Keratinocyte (primary cell): ENCODE results near the gene BTRC.

Experiments
- EZH2 ChIP-seq: IDR thresholded peaks from one replicate; pipeline ENCODE4 v1.6.1; 2012; ENCODE audit warnings: inconsistent platforms, mild to moderate bottlenecking, low read length, moderate library complexity
- TF ChIP-seq, protein P1 (sequence below), 3 experiments: IDR thresholded peaks in 1 of 3; conservative IDR thresholded peaks in 1 of 3; optimal IDR thresholded peaks in 1 of 3; 2 replicates in 2 of 3; 3 replicates in 1 of 3; pipeline versions ENCODE3 to v1.5.1; 2011; ENCODE audit warnings: low read length in 3 of 3, mild to moderate bottlenecking in 3 of 3, moderate library complexity in 2 of 3, control low read depth in 1 of 3, inconsistent platforms in 1 of 3; ENCODE audit not compliant: insufficient read depth in 2 of 3; ENCODE audit errors: extremely low read depth in 1 of 3

DNA sequence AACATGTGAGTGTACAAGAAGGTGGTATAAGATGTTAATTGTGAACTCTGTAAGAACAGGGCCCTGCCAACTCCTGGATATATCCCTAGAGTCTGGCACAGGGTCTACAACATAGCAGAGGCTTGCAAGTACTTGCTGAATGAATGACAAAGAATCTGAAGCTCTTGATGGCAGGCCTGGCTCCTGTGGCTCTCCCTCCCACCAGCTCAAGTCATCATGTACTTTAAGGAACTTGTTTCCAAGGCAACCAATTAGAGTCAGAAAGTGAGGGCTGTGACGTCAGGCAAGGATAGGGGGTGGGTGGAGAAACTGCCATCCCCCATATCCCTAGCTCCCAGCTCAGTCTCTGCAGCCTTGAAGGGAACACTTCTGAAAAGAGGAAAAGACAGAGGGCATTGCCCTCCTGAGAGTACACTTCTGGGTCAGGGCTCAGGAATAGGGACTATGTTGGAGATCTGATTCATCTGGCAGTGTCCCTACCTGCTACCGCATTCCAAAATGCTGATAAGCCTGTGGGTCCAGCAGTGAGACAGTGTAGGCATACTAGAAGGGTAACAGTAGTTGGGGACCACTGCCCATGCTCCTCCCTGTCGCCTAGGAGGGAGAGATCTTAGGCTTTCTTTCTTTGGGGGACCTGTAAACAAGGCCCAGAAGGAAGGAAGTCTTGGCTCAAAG lies 34.6 kb upstream of the BTRC start:
- TF ChIP-seq, protein P1, sequence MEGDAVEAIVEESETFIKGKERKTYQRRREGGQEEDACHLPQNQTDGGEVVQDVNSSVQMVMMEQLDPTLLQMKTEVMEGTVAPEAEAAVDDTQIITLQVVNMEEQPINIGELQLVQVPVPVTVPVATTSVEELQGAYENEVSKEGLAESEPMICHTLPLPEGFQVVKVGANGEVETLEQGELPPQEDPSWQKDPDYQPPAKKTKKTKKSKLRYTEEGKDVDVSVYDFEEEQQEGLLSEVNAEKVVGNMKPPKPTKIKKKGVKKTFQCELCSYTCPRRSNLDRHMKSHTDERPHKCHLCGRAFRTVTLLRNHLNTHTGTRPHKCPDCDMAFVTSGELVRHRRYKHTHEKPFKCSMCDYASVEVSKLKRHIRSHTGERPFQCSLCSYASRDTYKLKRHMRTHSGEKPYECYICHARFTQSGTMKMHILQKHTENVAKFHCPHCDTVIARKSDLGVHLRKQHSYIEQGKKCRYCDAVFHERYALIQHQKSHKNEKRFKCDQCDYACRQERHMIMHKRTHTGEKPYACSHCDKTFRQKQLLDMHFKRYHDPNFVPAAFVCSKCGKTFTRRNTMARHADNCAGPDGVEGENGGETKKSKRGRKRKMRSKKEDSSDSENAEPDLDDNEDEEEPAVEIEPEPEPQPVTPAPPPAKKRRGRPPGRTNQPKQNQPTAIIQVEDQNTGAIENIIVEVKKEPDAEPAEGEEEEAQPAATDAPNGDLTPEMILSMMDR (optimal IDR thresholded peaks at IDR 0.05 in 1 of 3, IDR thresholded peaks at IDR 0.05 in 1 of 3, conservative IDR thresholded peaks at IDR 0.05 in 1 of 3; ENCODE audit: extremely low read depth in 1 of 3, insufficient read depth in 2 of 3, low read length in 3 of 3), result no peak
- no peak for TF ChIP-seq EZH2
